Hepatocyte (in vitro differentiated cells): ENCODE measurements around the gene TAS2R40. TPM values are rescaled to one million over a fixed set of nuclear protein-coding genes. Genes with fewer than 3 reads are reported as not detected.
"Not testable (repeated sequence)": the region's sequence is repeated elsewhere in the genome, so short reads cannot be mapped to it uniquely, and the experiment has no call there.

ENCODE experiments used
- DNase-seq: peaks from one replicate; pipeline ENCODE4 v3.0.0-alpha.2; 2016; ENCODE audit warnings: low spot score
- H2AFZ ChIP-seq: fragments of 200-600 bp; sonication (generic); 2 replicates; pipeline ENCODE4 v1.6.0; 2016; ENCODE audit warnings: antibody characterized with exemption, mild to moderate bottlenecking
- H3K27ac ChIP-seq: fragments of 200-600 bp; sonication (generic); 2 replicates; pipeline ENCODE4 v1.5.1; 2016; ENCODE audit warnings: mild to moderate bottlenecking
- H3K27me3 ChIP-seq: fragments of 200-600 bp; sonication (generic); 2 replicates; pipeline ENCODE4 v1.6.1; 2016
- H3K36me3 ChIP-seq: fragments of 200-600 bp; sonication (generic); replicated peaks from 2 replicates; pipeline ENCODE4 v1.5.1; 2016; ENCODE audit warnings: low read depth; ENCODE audit not compliant: insufficient read depth
- H3K4me1 ChIP-seq: fragments of 200-600 bp; sonication (generic); 2 replicates; pipeline ENCODE4 v1.5.1; 2016; ENCODE audit warnings: mild to moderate bottlenecking, moderate library complexity; ENCODE audit not compliant: insufficient read depth
- H3K4me2 ChIP-seq: fragments of 200-600 bp; sonication (generic); 2 replicates; pipeline ENCODE4 v1.6.0; 2016
- H3K4me3 ChIP-seq: fragments of 200-600 bp; sonication (generic); 2 replicates; pipeline ENCODE4 v1.5.1; 2016; ENCODE audit warnings: mild to moderate bottlenecking
- H3K79me2 ChIP-seq: fragments of 200-600 bp; sonication (generic); 2 replicates; pipeline ENCODE4 v1.6.0; 2017; ENCODE audit warnings: mild to moderate bottlenecking
- H3K9me2 ChIP-seq: fragments of 200-600 bp; sonication (generic); replicated peaks from 2 replicates; pipeline ENCODE4 v1.6.0; 2017; ENCODE audit warnings: mild to moderate bottlenecking; ENCODE audit not compliant: insufficient read depth
- H3K9me3 ChIP-seq: fragments of 200-600 bp; sonication (generic); 2 replicates; pipeline ENCODE4 v1.5.1; 2016; ENCODE audit warnings: low read depth, mild to moderate bottlenecking
- H4K20me1 ChIP-seq: fragments of 200-600 bp; sonication (generic); 2 replicates; pipeline ENCODE4 v1.6.0; 2016; ENCODE audit warnings: mild to moderate bottlenecking; ENCODE audit not compliant: insufficient read depth, poor library complexity, severe bottlenecking
- CTCF ChIP-seq: fragments of 200-600 bp; sonication (generic); IDR thresholded peaks from 2 replicates; pipeline ENCODE4 v1.5.1; 2016; ENCODE audit warnings: antibody characterized with exemption, mild to moderate bottlenecking; ENCODE audit not compliant: poor library complexity
- EZH2 ChIP-seq: fragments of 200-600 bp; sonication (generic); IDR thresholded peaks from 2 replicates; pipeline ENCODE4 v1.6.1; 2016; ENCODE audit warnings: antibody characterized with exemption, mild to moderate bottlenecking, borderline replicate concordance
- EZH2phosphoT487 ChIP-seq: fragments of 200-600 bp; sonication (generic); IDR thresholded peaks from one replicate; pipeline ENCODE4 v1.6.1; 2018; ENCODE audit warnings: antibody characterized with exemption, mild to moderate bottlenecking, low read depth, moderate library complexity; ENCODE audit not compliant: unreplicated experiment, severe bottlenecking
- WGBS: methylation state at CpG from one replicate; pipeline ENCODE4 v1.1.6; 2016; ENCODE audit warnings: low lambda C conversion rate; ENCODE audit errors: missing lambda C conversion rate; 5-methylcytosine and 5-hydroxymethylcytosine counted together
- polyA plus RNA-seq: library from polyadenylated mRNA; unstranded; fragments of >200 nt; fragmentation: Nextera tagmentation; extraction: Ambion mirVana; gene quantifications from 2 replicates; pipeline ENCODE4 v1.2.1, GENCODE V29; 2016
- total RNA-seq: library from RNA; depleted of rRNA; stranded (reverse); fragments of >200 nt; gene quantifications from 2 replicates; pipeline ENCODE4 v1.2.3, GENCODE V29; 2014

Gene TAS2R40
- total and polyA plus RNA-seq, 2 experiments from 2014 or later: not detected

DNA sequence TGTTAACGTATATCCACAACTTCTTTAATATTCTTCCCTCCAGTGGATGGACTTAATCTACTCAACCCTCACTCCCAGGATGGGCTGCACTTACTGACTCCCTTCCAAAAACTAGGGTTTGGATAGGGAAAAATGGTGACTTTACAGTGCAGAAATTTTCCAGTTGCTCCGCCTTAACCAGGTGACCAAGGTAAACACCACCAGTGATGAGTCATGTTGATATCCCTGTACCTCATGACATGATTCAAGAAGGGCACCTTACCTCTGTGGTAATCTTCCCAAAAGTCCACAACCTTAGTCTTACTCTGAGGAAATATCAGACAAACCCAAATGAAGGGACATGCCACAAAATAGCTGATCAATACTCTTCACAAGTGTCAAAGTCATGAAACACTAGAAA is 37.9 kb downstream of the TAS2R40 start:
- Histone ChIP-seq H3K27me3 (no peaks in the 10 kb centered on the region), H3K4me3 (no peak overlapping the region), H2AFZ (no peak overlapping the region), H3K4me1 (peaks cover 12% of the 10 kb centered on the region), H4K20me1 (no peaks in the 10 kb centered on the region), H3K79me2 (peaks cover 11% of the 10 kb centered on the region), H3K9me3 (no peaks in the 10 kb centered on the region), H3K27ac (peak overlapping the region; percentile 58), H3K4me2 (no peak overlapping the region), H3K36me3 (no peaks in the 10 kb centered on the region), H3K9me2 (no peaks in the 10 kb centered on the region)
- DNase-seq: peak; percentile 47
- 88% methylated on average over 2 of the region's 2 CpGs for WGBS
- TF ChIP-seq CTCF (no peak), EZH2 (no peak), EZH2phosphoT487 (no peak)

- Histone ChIP-seq H3K27ac (no peak overlapping the region), H3K9me3 (no peaks in the 10 kb centered on the region), H3K4me2 (no peak overlapping the region), H3K9me2 (no peaks in the 10 kb centered on the region), H3K27me3 (no peaks in the 10 kb centered on the region), H4K20me1 (no peaks in the 10 kb centered on the region), H3K4me1 (peaks cover 12% of the 10 kb centered on the region), H2AFZ (no peak overlapping the region), H3K4me3 (no peak overlapping the region), H3K79me2 (peaks cover 18% of the 10 kb centered on the region), H3K36me3 (no peaks in the 10 kb centered on the region)
- no peak for TF ChIP-seq EZH2phosphoT487
- no peak for TF ChIP-seq EZH2
- no peak for TF ChIP-seq CTCF
- DNase-seq: no peak
- WGBS: 100% methylated on average over 1 of the region's 1 CpG
These were observed 40.1 kb downstream of the TAS2R40 start for GRCh38 chr7:143261901-143262300.

DNA sequence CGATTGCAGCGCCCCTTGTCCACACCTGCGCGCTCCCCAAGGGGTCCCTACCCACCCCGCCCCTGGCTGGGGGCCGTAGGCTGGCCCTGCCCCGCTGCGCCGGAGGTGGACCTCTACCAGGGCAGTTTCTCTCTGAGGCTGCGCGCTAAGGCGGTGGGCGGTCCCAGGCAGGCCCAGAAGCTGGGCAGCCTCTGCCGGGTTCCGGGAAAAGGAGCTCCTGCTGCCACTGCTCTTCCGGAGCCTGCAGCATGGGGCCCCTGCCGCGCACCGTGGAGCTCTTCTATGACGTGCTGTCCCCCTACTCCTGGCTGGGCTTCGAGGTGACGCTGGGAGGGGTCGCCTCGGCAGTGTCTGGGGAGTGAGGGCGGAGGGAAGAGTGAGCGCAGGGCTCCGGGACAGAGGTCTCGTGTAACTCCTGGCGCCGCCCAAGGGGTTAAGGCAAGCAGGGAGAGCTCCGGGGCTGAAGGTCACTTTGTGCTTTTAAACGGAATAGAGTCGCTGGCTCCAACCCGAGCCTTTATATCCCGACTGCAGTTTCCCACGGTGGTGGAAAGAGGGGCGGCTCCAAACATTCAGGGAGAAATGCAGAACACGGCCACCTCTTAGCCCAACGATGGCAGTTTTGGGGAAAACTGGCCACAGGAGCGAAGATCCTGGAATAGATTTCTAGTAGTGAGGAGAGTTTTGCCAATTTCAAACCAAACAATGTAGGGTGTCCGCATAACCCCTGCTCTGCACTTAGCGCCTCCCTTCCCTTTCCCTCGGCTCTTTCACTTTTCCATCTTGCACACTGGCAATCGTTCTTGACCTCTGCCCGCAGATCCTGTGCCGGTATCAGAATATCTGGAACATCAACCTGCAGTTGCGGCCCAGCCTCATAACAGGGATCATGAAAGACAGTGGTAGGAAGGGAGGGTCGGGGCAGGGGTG is 41.7 kb downstream of the TAS2R40 start, which contains the start of gene GSTK1:
GSTK1 (plus strand) TSS at position 176 of the 930 bp plus-strand sequence; CDS start at position 249, 73 bp downstream.
- H3K27me3 ChIP-seq: no peaks in the 10 kb centered on the region
- no peaks in the 10 kb centered on the region for H3K9me3 ChIP-seq
- no peak for TF ChIP-seq EZH2phosphoT487
- no peak for TF ChIP-seq EZH2
- no peak for TF ChIP-seq CTCF
- no peaks in the 10 kb centered on the region for H3K9me2 ChIP-seq
- peaks cover 18% of the 10 kb centered on the region for H3K79me2 ChIP-seq
- H3K36me3 ChIP-seq: no peaks in the 10 kb centered on the region
- H3K4me1 ChIP-seq: peaks cover 12% of the 10 kb centered on the region
- peak within 1 kb of the TSS; percentile 86 for H3K27ac ChIP-seq
- H3K4me3 ChIP-seq: peak within 1 kb of the TSS; percentile 50
- peak; percentile 90 for DNase-seq
- no peaks in the 10 kb centered on the region for H4K20me1 ChIP-seq
- whole genome bisulfite sequencing: 6% methylated on average over 47 of the region's 48 CpGs
- peak within 1 kb of the TSS; percentile 84 for H3K4me2 ChIP-seq
- peak within 1 kb of the TSS; percentile 62 for H2AFZ ChIP-seq

DNA sequence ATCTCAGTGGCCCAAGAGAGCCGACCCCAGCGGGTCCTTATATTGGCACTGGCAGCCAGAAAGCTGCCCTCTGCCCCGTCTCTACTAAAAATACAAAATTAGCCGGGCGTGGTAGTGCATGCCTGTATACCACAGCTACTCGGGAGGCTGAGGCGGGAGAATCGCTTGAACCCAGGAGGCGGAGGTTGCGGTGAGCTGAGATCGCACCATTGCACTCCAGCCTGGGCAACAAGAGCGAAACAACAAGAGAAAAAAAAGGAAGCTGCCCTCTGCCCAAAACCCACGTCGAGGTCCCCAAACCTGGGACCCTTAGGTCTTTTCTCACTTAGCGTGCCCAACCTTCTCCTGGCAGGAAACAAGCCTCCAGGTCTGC is 42.3 kb downstream of the TAS2R40 start:
- not testable (repeated sequence) for H3K27me3 ChIP-seq, H4K20me1 ChIP-seq, DNase-seq, H3K9me3 ChIP-seq, H3K9me2 ChIP-seq, H3K36me3 ChIP-seq
- H3K27ac ChIP-seq: peak overlapping the region; percentile 86
- H2AFZ ChIP-seq: peak overlapping the region; percentile 62
- 83% methylated on average over 15 of the region's 15 CpGs for WGBS
- H3K79me2 ChIP-seq: peaks cover 18% of the 10 kb centered on the region
- peak overlapping the region; percentile 84 for H3K4me2 ChIP-seq
- H3K4me1 ChIP-seq: peaks cover 12% of the 10 kb centered on the region
- H3K4me3 ChIP-seq: peak overlapping the region; percentile 50
